Right cardiac atrium (tissue), 5 donors: Measurements from ENCODE around the gene ATL3. TPM values are rescaled to one million over a fixed set of nuclear protein-coding genes. Genes with fewer than 3 reads are reported as not detected.
A peak's percentile ranks its signal among the peaks of the same experiment; 100 is the strongest.

Experiments
- ATAC-seq, 2 donors: fragments of 200-7000 bp; cut with Tn5 transposase; one replicate each; pipeline versions ENCODE4 v1.8.0 to v1.9.1; 2020; ENCODE audit warnings: moderate library complexity in 2 of 2, mild to moderate bottlenecking in 1 of 2
- DNase-seq, 3 donors: peaks; one replicate each; pipeline ENCODE4 v3.0.0-alpha.2; 2020
- H3K27ac ChIP-seq: one replicate; pipeline ENCODE4 v1.5.1; 2013; ENCODE audit warnings: mild to moderate bottlenecking, low read length, control low read depth, moderate library complexity
- H3K27me3 ChIP-seq: one replicate; pipeline ENCODE4 v1.6.1; 2013; ENCODE audit not compliant: control insufficient read depth, insufficient read depth
- H3K4me1 ChIP-seq: one replicate; pipeline ENCODE4 v1.6.1; 2013; ENCODE audit warnings: low read length; ENCODE audit not compliant: control insufficient read depth, insufficient read depth
- H3K4me3 ChIP-seq: one replicate; pipeline ENCODE4 v1.5.1; 2013; ENCODE audit warnings: low read length, control low read depth
- H3K9me3 ChIP-seq: one replicate; pipeline ENCODE4 v1.6.1; 2013; ENCODE audit warnings: low read length; ENCODE audit not compliant: control insufficient read depth
- WGBS: extraction: QIAGEN DNeasy Blood & Tissue Kit; methylation state at CpG from one replicate; pipeline ENCODE4 v1.1.7; 2013; 5-methylcytosine and 5-hydroxymethylcytosine counted together
- intact Hi-C, 4 donors: fragments of 100-400 bp; cut with DNase I; formaldehyde crosslinking; loops; one replicate each; pipeline versions ENCODE4 v1.11.0 to v1.14.0; 2022 to 2023
- long read RNA-seq, 4 donors: library from polyadenylated mRNA; unstranded; transcript quantifications; one replicate each; pipeline ENCODE4 v2.0.0, GENCODE V29; 2020 to 2021
- polyA plus RNA-seq: library from polyadenylated mRNA; stranded (reverse); fragments of 200-250 nt; gene quantifications from one replicate; pipeline ENCODE4 v1.2.3, GENCODE V29; 2013
- total RNA-seq, 4 donors: library from RNA; stranded (reverse); fragmentation: NEBNext Ultra II Directional; extraction: Animal tissue kit (Norgen Biotek cat#: 25700); gene quantifications; one replicate each; pipeline ENCODE4 v1.2.1, GENCODE V29; 2021
- donor health status: healthy with polysubstance abuse.
- donor health status: DM: no; HTN: yes; CAD: no.
- donor health status: DM: no; HTN: no; CAD: no.
- donor health status: DM: no; HTN: yes; CAD: no; lungs with severe emphysema.
- donor health status: DM: yes; HTN: yes; CAD: no.

ATL3 gene, protein sequence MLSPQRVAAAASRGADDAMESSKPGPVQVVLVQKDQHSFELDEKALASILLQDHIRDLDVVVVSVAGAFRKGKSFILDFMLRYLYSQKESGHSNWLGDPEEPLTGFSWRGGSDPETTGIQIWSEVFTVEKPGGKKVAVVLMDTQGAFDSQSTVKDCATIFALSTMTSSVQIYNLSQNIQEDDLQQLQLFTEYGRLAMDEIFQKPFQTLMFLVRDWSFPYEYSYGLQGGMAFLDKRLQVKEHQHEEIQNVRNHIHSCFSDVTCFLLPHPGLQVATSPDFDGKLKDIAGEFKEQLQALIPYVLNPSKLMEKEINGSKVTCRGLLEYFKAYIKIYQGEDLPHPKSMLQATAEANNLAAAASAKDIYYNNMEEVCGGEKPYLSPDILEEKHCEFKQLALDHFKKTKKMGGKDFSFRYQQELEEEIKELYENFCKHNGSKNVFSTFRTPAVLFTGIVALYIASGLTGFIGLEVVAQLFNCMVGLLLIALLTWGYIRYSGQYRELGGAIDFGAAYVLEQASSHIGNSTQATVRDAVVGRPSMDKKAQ
- total RNA-seq (10 to 100 TPM; 14.6 to 32.9 (median 23.1) TPM), polyA plus RNA-seq (6.9 TPM)
- long read RNA-seq, donor 1, full-length matches to known transcripts, result 5 of 15 reads
- long read RNA-seq, donor 1, partial matches to known transcripts, result 2 of 15 reads
- long read RNA-seq, donor 1, other reads (novel, unspliced or antisense), result 8 of 15 reads
- long read RNA-seq, donor 2, full-length matches to known transcripts, result 2 of 3 reads
- long read RNA-seq, donor 2, partial matches to known transcripts, result 0 of 3 reads
- long read RNA-seq, donor 2, other reads (novel, unspliced or antisense), result 1 of 3 reads
- long read RNA-seq, donor 3, full-length matches to known transcripts, result 19 of 44 reads
- long read RNA-seq, donor 3, partial matches to known transcripts, result 20 of 44 reads
- long read RNA-seq, donor 3, other reads (novel, unspliced or antisense), result 5 of 44 reads
- long read RNA-seq, donor 4, full-length matches to known transcripts, result 2 of 5 reads
- long read RNA-seq, donor 4, partial matches to known transcripts, result 1 of 5 reads
- long read RNA-seq, donor 4, other reads (novel, unspliced or antisense), result 2 of 5 reads

DNA sequence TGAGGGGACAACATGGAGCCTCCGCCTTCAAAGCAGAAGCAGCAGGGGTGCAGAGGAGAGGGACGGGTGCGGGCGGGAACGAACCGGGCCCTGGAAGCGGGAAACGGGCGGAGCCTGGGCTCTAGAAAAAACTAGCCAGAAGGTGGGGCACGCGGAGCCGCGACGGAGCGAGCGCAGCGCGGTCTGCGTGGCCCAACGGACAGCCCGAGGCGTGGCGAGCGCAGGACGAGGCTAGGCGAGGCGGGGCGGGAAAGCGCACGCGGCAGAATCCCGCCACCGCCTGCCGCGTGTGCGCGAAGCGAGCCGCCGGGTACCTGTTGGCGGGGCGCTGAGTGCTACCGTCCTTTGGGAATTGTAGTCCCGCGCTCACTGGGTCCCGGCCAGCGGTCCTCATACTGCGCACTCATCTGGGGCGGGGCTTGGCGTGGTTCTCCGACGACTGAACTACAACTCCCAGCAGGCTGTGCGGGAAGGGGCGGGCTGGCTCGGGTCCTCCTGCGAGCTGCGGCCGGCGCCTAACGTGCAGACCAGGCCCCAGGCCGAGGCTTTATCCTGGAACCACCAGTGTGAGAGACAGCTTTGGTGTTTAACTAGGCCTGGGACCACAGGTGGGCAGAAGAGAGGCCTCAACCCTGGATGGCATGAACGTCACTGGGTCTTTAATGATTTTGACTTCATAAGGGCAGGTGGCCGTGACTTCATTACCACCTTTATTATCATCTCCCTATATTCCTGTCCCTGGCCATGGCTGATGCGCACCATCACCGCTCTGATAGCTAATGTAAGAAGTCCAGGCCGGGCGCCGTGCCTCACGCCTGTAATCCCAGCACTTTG is at the start of gene ATL3:
Gene ATL3 (minus strand): TSS at position 55 of the 834 bp plus-strand sequence. CDS start 41 bp downstream, at position 14.
- intact Hi-C loops, result no loop called here
- ATAC-seq (peak; percentile 96 to 97), DNase-seq (peak; percentile 97 to 99 (median 99))
- H3K27me3 ChIP-seq, result no peaks in the 10 kb centered on the region
- WGBS, result 11% methylated on average over 69 of the region's 69 CpGs
- peak within 1 kb of the TSS; percentile 69 for H3K27ac ChIP-seq
- no peaks in the 10 kb centered on the region for H3K4me1 ChIP-seq
- peak within 1 kb of the TSS; percentile 74 for H3K4me3 ChIP-seq
- no peaks in the 10 kb centered on the region for H3K9me3 ChIP-seq

DNA sequence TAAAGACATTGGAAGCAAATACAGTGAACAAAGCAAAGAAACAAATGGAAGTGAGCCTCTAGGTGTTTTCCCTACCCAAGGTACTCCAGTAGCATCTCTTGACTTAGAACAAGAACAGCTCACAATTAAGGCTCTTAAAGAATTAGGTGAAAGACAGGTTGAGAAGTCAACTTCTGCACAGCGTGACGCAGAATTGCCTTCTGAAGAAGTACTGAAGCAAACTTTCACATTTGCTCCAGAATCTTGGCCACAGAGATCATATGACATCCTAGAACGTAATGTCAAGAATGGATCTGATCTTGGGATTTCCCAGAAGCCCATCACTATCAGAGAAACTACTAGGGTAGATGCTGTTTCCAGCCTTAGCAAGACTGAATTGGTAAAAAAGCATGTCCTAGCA is 49.4 kb upstream of the ATL3 start:
- Histone ChIP-seq H3K9me3 (no peaks in the 10 kb centered on the region), H3K4me3 (no peak overlapping the region), H3K27me3 (no peaks in the 10 kb centered on the region), H3K4me1 (no peaks in the 10 kb centered on the region), H3K27ac (no peak overlapping the region)
- intact Hi-C loops, result no loop called here
- 95% methylated on average over 3 of the region's 3 CpGs for WGBS
- ATAC-seq, result no peak
- DNase-seq, result no peak

DNA sequence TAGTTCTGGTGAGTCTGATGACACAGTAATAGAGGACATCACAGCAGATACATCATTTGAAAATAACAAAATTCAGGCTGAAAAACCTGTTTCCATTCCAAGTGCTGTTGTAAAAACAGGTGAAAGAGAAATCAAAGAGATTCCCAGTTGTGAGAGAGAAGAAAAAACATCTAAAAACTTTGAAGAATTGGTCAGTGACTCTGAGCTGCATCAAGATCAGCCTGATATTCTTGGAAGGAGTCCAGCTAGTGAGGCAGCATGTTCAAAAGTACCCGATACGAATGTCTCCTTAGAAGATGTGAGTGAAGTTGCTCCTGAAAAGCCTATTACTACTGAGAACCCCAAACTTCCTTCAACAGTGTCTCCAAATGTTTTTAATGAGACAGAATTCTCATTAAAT is 48.8 kb upstream of the ATL3 start:
- WGBS, result 63% methylated on average over 2 of the region's 2 CpGs
- intact Hi-C loops, result no loop called here
- no peak for ATAC-seq

GRCh38 chr11:63719001-63719400 is 47.8 kb upstream of the ATL3 start:
- no peak for ATAC-seq

More for the DNA sequence above, 48.8 kb upstream of the ATL3 start:
- no peaks in the 10 kb centered on the region for H3K4me1 ChIP-seq
- no peaks in the 10 kb centered on the region for H3K9me3 ChIP-seq
- no peak for DNase-seq
- H3K27ac ChIP-seq, result no peak overlapping the region
- H3K4me3 ChIP-seq, result no peak overlapping the region
- H3K27me3 ChIP-seq, result no peaks in the 10 kb centered on the region

GRCh38 chr11:63716046-63716445 is 44.9 kb upstream of the ATL3 start:
- Histone ChIP-seq H3K27me3 (no peaks in the 10 kb centered on the region), H3K9me3 (no peaks in the 10 kb centered on the region), H3K4me3 (no peak overlapping the region), H3K4me1 (no peaks in the 10 kb centered on the region), H3K27ac (no peak overlapping the region)
- DNase-seq (no peak), ATAC-seq (no peak)
- intact Hi-C loops, result no loop called here

More at GRCh38 chr11:63719001-63719400, 47.8 kb upstream of the ATL3 start:
- Histone ChIP-seq H3K9me3 (no peaks in the 10 kb centered on the region), H3K27me3 (no peaks in the 10 kb centered on the region), H3K4me3 (no peak overlapping the region), H3K4me1 (no peaks in the 10 kb centered on the region), H3K27ac (no peak overlapping the region)
- 54% methylated on average over 1 of the region's 1 CpG for WGBS
- intact Hi-C loops, result no loop called here
- no peak for DNase-seq

GRCh38 chr11:63713766-63714165 is 42.6 kb upstream of the ATL3 start:
- ATAC-seq (peak in 1 of 2 donors; percentile 33), DNase-seq (no peak)
- intact Hi-C loops, result no loop called here
- 76% methylated on average over 2 of the region's 2 CpGs for WGBS
- Histone ChIP-seq H3K27ac (no peak overlapping the region), H3K4me1 (no peaks in the 10 kb centered on the region), H3K27me3 (no peaks in the 10 kb centered on the region), H3K9me3 (no peaks in the 10 kb centered on the region), H3K4me3 (no peak overlapping the region)

DNA sequence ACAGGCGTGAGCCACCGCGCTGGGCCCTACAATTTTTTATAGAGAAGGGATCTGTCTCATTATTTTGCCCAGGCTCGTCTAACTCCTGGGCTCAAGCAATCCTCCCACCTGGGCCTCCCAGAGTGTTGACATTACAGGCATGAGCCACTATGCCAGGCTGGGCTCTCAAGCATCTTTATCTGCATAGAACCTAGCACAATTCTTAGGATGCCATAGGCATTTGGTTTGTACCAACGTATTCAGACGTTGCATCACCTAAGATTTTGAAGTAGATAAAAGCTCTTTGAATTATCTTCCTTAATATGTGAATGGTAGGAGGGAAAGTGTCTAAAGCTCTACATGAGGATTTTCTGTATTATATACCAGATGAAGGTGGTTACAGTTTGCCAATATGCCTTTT is 40.7 kb upstream of the ATL3 start:
- ATAC-seq, result no peak
- Histone ChIP-seq H3K4me3 (no peak overlapping the region), H3K9me3 (no peaks in the 10 kb centered on the region), H3K27me3 (no peaks in the 10 kb centered on the region), H3K4me1 (no peaks in the 10 kb centered on the region), H3K27ac (no peak overlapping the region)
- WGBS, result 81% methylated on average over 6 of the region's 6 CpGs
- DNase-seq, result no peak
- intact Hi-C loops, result no loop called here

DNA sequence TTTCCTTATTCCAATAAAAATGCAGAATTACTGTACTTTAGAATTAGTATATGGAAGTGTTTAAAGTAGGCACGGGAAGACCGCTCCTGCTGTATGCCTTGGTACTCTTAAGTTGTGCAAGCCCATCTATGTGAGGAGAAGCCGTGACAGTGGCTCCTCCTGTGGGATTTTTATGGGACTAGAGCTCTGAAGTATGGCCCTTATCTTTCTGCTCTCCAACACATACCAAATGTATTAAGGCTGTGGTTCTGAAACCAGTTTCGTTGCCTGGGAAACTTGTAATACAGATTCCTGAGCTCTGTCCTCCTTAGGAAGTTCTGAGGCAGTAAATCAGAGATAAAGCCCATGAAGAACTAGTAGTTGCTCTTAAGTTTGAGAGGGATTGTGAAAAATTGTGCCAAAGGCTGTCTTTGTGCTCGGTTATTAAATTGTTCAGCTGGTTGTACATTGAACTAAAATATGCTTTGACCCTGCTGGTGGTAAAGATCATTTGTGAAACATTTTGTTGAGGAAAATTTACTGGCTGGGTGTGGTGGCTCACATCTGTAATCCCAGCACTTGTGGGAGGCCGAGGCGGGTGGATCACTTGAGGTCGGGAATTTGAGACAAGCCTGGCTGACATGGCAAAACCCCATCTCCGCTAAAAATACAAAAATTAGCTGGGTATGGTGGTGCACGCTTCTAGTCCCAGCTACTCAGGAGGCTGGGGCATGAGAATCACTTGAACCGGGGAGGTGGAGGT is 39.5 kb upstream of the ATL3 start:
- 55% methylated on average over 11 of the region's 11 CpGs for WGBS
- DNase-seq (peak in 1 of 3 donors; percentile 50), ATAC-seq (peak; percentile 77 to 91)
- Histone ChIP-seq H3K9me3 (no peaks in the 10 kb centered on the region), H3K27me3 (no peaks in the 10 kb centered on the region), H3K4me1 (no peaks in the 10 kb centered on the region), H3K4me3 (no peak overlapping the region), H3K27ac (no peak overlapping the region)
- intact Hi-C loops, result no loop called here

DNA sequence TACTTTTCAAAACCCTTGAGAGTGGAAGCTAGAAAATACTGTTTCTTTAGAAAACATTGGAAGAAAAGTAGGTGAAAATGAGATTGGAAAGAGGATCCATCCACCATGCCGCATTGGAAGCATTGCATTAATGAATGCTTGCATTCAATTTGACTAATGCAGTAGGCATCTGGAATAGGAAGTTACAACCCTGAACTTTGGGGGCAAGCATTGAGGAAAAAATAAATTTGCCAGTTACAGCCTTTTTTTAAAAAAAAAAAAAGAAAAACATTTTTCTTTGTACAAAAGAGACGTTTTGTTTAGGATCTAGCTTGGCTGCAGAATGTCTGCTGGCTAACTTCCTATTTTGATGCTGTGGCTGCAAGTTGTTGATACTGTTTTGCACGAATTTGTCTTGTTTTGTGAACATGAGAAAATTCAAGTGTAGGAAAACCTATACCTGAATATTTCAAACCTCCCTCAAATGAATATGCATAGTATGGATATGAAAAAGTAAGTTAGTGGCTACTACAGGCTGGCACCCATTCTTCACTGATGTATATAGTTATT is 38.2 kb upstream of the ATL3 start:
- no peak for ATAC-seq
- Histone ChIP-seq H3K27ac (no peak overlapping the region), H3K4me3 (no peak overlapping the region), H3K27me3 (no peaks in the 10 kb centered on the region), H3K4me1 (no peaks in the 10 kb centered on the region), H3K9me3 (no peaks in the 10 kb centered on the region)
- intact Hi-C loops, result no loop called here
- WGBS, result 43% methylated on average over 3 of the region's 3 CpGs
- DNase-seq, result no peak

GRCh38 chr11:63708764-63709163 is 37.6 kb upstream of the ATL3 start:
- intact Hi-C loops, result no loop called here
- WGBS, result 97% methylated on average over 1 of the region's 1 CpG
- no peak overlapping the region for H3K4me3 ChIP-seq
- no peaks in the 10 kb centered on the region for H3K27me3 ChIP-seq
- H3K9me3 ChIP-seq, result no peaks in the 10 kb centered on the region
- H3K4me1 ChIP-seq, result no peaks in the 10 kb centered on the region
- DNase-seq, result no peak
- ATAC-seq, result no peak
- no peak overlapping the region for H3K27ac ChIP-seq
